Mammary epithelial cell (primary cell): ENCODE data around the gene ERN1.

Experiments
- CTCF ChIP-seq, 2 donors: IDR thresholded peaks in 1 of 2; conservative IDR thresholded peaks in 1 of 2; 2 replicates each; pipeline ENCODE4 v1.5.1; 2011 to 2012; ENCODE audit warnings: inconsistent platforms in 2 of 2, low read length in 2 of 2, mild to moderate bottlenecking in 2 of 2, control low read depth in 1 of 2, low read depth in 1 of 2; ENCODE audit not compliant: insufficient read depth in 1 of 2; ENCODE audit errors: extremely low read depth in 1 of 2
- EZH2 ChIP-seq: IDR thresholded peaks from 2 replicates; pipeline ENCODE4 v1.6.1; 2012; ENCODE audit warnings: low read length, inconsistent platforms, borderline replicate concordance

- TF ChIP-seq CTCF (conservative IDR thresholded peaks at IDR 0.05 in 1 of 2, IDR thresholded peaks at IDR 0.05 in 1 of 2; ENCODE audit: extremely low read depth in 1 of 2, insufficient read depth in 1 of 2, low read depth in 1 of 2, low read length in 2 of 2) (no peak), EZH2 (no peak)
Measured at GRCh38 chr17:64074704-64075426, 55.1 kb downstream of the ERN1 start.
